Islet of Langerhans (tissue), 1 donor: ENCODE measurements around the gene DECR2.
"Not testable (repeated sequence)": the region's sequence is repeated elsewhere in the genome, so short reads cannot be mapped to it uniquely, and the experiment has no call there.

ENCODE experiments used
- FAIRE-seq: peaks from one replicate; lab custom pipeline; 2011; peaks lifted over from hg19 to GRCh38; lab: Jason Lieb, UNC

The DECR2 gene

GRCh38 chr16:367333-367903 lies 34.3 kb upstream of the DECR2 start:
- FAIRE-seq = no peak

- no peak for FAIRE-seq
Measured at GRCh38 chr16:368388-369158, 33.1 kb upstream of the DECR2 start.

GRCh38 chr16:369275-369865 lies 32.3 kb upstream of the DECR2 start:
- no peak for FAIRE-seq

GRCh38 chr16:369866-370436 lies 31.7 kb upstream of the DECR2 start:
- FAIRE-seq = no peak

GRCh38 chr16:370443-370842 lies 31.2 kb upstream of the DECR2 start, which contains the start of gene MRPL28:
Gene MRPL28 (minus strand): TSS chr16:370538. CDS start chr16:370218, 320 bp downstream.
- peak; percentile 95 for FAIRE-seq

GRCh38 chr16:370979-371514 lies 30.6 kb upstream of the DECR2 start:
- no peak for FAIRE-seq

- FAIRE-seq = peak; percentile 71
Measured at GRCh38 chr16:371515-372301, 30.0 kb upstream of the DECR2 start.

- FAIRE-seq = no peak
Measured at GRCh38 chr16:372302-372983, 29.2 kb upstream of the DECR2 start.

- no peak for FAIRE-seq
Measured at GRCh38 chr16:373020-373598, 28.6 kb upstream of the DECR2 start.

GRCh38 chr16:373848-374615 lies 27.7 kb upstream of the DECR2 start:
- FAIRE-seq = no peak

- no peak for FAIRE-seq
Measured at GRCh38 chr16:374616-374926, 27.1 kb upstream of the DECR2 start.

- no peak for FAIRE-seq
Measured at GRCh38 chr16:375212-375611, 26.5 kb upstream of the DECR2 start.

- FAIRE-seq = no peak
Measured at GRCh38 chr16:375927-376816, 25.5 kb upstream of the DECR2 start.

GRCh38 chr16:376817-377418 lies 24.8 kb upstream of the DECR2 start:
- FAIRE-seq = no peak

- FAIRE-seq = no peak
Measured at GRCh38 chr16:377419-377951, 24.2 kb upstream of the DECR2 start.

- FAIRE-seq = not testable (repeated sequence)
Measured at GRCh38 chr16:378113-378820, 23.4 kb upstream of the DECR2 start.

- no peak for FAIRE-seq
Measured at GRCh38 chr16:378821-379182, 22.9 kb upstream of the DECR2 start.
